CD4-positive, alpha-beta T cell treated with Interleukin-10 for 1 hour (primary cell): ENCODE data around the gene PRKG1.
"Not testable (repeated sequence)": the region's sequence is repeated elsewhere in the genome, so short reads cannot be mapped to it uniquely, and the experiment has no call there.

Source experiments
- DNase-seq: peaks from one replicate; pipeline ENCODE4 v3.0.0-alpha.2; 2020

PRKG1 gene

DNA sequence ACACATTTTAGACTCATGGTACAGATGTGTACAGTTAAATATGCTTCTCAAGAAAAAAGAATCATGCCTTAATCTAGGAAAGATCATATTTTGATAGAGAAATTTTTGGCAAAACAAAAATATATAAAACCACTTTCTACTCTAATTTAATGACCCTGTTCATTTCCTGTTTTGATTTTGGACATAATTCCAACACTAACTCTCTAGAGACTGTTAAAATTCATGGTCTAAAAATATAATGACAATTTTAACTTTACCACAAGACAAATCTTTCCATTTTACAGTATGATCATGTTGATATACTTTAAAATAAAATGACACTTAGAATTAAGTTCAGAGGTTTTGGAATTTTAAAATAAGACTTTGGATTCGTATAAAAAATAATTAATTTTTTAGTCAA is 45.2 kb downstream of the PRKG1 start:
- DNase-seq = no peak

DNA sequence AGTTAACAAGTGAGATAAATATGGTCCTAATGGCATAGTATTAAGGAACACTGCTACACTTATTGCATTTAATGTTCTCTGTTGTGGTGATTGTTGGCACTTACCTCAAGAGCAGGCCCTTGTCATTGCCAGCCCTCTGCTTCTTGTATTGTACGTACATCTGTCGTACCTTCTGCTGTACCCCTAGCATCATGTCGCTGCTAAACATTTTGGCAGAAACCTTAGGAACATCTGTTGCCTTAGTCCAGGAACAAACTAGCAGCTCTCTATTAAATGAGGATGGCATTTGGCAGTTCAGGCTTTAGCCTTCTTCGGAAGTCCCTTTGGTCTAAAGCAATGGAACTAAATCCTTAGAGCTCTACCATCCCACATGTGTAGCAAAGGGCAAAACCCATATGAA is 47.6 kb downstream of the PRKG1 start:
- DNase-seq = no peak

DNA sequence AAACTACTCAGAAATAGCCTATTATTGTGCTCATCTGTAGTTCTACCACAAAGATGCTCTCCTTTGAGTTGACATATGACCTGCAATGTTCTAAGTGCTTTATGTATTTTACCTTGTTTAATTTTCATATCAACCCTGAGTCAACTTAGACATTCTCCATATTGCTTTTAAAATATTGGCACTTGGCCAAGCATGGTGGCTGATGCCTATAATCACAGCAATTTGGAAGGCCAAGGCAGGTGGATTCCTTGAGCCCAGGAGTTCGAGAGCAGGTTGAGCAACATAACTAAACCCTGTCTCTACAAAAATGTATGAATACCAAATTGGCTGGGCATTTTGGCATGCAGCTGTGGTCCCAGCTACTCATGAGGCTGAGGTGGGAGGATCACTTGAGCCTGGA is 50.6 kb downstream of the PRKG1 start:
- DNase-seq = no peak

- DNase-seq = no peak
Measured at GRCh38 chr10:51125518-51125917, 51.2 kb downstream of the PRKG1 start.

DNA sequence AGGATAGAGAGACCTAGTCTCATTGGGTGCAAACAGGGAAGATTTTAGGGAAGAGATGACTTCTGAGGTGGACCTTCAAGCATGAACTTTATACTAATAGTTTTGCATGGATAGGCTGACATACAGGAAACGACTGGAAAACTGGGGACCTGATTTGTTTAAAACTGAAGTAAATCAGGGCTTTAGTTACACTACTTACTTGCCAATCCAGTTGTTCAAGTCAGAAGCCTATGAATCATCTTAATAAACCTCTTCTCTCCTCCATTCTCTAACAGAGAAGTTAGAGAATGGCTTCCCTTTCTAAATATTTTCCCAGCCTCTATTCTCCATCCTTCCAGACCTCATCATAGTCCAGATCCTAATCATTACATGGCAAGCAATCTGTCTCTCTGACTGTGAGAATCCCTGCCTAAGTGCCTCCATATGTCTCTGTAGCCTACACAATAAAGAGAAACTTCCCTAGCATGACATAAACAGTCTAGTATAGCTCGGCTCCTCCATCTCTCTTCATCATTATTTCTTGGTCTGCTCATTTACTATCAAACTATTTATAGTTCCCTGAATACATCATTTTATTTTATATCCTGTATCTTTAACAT is 55.8 kb downstream of the PRKG1 start:
- no peak for DNase-seq

DNA sequence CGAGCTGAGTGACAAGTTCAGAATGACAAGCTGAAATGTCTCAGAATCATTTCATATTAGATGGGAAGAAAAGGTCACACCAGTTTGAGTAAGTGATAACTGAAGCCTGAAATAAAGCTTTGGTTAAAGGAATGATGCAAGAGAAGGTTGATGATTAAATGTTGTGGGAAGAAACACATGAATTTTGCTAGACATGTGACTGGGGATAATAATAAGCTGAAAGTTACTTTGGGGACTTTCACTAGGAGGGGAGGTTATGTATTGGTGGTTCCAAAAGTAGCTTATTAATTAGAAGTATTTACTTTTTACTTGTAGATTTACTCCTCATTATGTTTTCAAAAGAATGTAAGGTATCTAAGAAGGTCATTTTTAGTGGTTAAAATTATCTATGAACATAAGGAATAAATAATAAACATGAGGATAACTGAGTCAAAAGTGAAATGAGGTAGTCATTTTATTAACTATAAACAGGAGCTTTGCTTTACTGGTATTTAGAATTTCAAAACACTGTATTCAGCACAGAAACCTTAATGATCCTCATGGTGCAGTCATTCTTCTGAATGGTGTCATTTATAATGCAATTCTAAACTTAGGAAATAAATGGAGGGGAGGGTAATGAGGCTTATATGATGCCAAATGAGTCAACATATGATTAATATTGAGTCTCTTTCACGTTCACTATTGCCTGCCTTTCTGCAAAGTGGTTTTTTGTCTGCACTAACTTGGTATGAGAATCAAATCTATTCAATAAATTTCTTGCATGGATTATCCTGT is 63.7 kb downstream of the PRKG1 start:
- DNase-seq = no peak

- no peak for DNase-seq
Measured at GRCh38 chr10:51139176-51139575, 64.9 kb downstream of the PRKG1 start.

DNA sequence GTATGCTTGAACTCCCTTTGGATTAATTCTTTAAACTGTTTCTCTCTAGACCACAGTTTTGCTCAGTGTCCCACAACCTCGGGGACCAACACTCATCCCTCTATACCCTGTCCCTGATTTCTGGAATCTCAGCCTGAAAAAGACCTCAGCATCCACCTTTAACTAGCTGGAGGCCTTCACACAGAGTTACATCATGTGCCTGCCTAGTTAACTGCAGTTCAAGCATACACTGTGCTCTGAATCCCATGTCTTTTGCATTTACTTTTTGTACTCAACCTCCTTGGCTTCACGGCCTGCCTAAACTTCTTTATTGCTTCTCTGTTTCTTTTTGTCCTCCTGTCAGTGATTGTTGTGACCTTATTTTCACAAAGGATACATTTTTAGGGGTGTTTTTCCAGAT is 66.7 kb downstream of the PRKG1 start:
- DNase-seq = no peak

DNA sequence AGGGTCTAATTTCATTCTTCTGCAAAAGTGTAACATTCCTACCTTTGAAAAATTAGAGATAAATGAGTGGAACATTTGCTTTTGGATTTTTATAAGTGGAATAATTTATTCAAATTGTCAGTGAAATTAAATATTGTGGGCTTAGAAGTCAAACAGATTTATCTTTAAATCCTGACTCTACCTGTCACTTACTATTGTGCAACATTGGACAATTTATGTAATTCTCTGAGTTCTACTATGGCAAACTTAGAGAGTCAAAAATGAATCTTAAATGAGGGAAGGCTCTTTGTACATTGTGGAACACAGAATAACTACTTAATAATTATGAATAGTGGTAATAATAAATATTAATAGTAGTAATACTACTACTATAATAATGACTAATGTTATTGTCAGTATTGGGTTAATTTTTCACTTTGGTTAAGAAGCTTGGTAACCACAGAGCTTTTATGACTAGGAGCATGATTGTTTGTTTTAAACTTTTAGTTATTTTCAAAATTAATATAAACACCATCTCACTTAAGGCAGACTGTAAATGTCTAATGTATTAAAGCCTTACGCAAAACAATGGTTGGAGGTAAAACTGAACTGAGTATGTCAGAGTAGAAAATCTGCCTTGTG is 70.0 kb downstream of the PRKG1 start:
- no peak for DNase-seq

DNA sequence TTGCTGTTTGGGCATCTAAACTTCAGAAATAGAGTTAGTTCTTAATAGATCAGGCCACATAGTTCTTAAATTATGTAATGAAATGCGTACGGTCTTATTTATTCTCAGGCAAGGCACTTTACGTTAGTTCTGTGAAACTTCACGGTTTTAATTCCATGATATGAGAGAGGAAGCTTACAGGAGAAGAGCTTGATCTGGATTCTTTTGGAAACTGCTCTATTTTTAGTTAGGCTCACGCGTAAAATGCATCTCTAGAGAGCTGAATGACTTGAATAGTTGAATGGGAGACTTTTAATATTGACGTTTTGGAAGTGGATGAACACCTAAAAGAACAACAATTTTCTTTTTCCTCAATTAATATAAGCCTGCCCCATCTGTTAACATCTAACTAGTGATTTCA is 71.1 kb downstream of the PRKG1 start:
- DNase-seq = no peak

DNA sequence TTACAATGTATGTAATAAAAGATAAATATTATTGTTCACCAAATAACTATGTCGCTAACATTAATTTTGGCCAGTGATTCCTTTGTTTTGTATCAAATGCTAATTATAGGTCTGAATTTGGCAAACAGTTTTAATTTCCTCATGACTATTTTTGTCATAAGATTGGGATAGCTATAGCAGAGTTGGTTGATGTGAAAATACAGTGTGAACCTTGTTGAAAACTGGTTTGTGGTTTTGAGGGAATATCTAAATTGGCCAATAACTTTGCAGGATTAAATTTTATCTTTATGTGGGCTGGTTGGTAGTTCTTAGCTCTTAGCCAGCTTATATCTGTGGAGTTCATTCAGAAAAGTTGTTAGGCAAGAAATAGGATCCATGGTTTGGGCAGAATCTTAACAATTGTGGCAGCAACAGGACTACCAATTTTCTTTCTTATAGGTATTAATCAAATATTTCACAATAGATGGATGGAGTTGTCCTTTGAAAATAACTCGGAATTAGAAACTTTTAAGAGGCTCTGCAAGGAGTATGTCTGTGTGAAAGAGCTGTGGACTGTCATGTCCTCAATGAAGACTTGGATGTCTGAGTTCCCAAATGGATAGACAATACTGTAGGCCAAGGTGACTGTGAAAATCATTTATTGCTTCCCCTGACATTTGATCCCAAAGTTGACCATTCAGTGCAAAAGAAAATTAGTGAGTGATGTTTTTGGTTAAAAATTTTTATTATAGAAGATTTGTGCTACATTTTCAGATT is 73.5 kb downstream of the PRKG1 start:
- DNase-seq = no peak

- no peak for DNase-seq
Measured at GRCh38 chr10:51156926-51157325, 82.6 kb downstream of the PRKG1 start.

- DNase-seq = no peak
Measured at GRCh38 chr10:51158832-51159231, 84.5 kb downstream of the PRKG1 start.

- no peak for DNase-seq
Measured at GRCh38 chr10:51159841-51160240, 85.6 kb downstream of the PRKG1 start.

- no peak for DNase-seq
Measured at GRCh38 chr10:51162002-51162401, 87.7 kb downstream of the PRKG1 start.

DNA sequence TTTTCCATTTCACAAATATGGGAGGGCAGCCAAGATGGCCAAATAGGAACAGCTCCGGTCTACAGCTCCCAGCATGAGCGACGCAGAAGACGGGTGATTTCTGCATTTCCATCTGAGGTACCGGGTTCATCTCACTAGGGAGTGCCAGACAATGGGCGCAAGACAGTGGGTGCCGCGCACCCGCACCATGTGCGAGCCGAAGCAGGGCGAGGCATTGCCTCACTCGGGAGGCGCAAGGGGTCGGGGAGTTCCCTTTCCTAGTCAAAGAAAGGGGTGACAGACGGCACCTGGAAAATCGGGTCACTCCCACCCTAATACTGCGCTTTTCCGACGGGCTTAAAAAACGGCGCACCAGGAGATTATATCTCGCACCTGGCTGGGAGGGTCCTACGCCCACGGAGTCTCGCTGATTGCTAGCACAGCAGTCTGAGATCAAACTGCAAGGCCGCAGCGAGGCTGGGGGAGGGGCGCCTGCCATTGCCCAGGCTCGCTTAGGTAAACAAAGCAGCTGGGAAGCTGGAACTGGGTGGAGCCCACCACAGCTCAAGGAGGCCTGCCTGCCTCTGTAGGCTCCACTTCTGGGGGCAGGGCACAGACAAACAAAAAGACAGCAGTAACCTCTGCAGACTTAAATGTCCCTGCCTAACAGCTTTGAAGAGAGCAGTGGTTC is 89.2 kb downstream of the PRKG1 start:
- DNase-seq = not testable (repeated sequence)

GRCh38 chr10:51168086-51168815 is 94.0 kb downstream of the PRKG1 start:
- DNase-seq = no peak

- DNase-seq = no peak
Measured at GRCh38 chr10:51169111-51169510, 94.8 kb downstream of the PRKG1 start.

GRCh38 chr10:51170518-51171245 is 96.4 kb downstream of the PRKG1 start:
- no peak for DNase-seq

DNA sequence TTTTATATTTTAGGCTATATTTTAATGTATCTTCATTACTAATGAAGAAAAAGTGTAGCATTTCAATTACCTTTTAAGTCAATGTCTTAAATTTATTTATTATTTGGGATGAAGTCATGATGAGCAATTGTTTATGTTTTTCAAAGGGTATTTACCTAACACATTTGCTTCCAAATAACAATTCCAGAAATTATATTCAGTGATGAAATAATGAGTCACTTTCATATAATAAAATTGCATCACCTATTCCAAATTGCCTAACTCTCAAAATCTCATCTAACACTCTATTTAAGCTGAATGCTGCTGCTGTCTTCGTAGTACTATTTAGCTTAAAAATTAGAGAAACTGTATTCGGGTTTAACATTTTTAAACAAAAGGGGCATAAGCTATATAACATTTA is 97.7 kb downstream of the PRKG1 start:
- no peak for DNase-seq

GRCh38 chr10:51176976-51177695 is 102.8 kb downstream of the PRKG1 start:
- no peak for DNase-seq
